Effector CD4-positive, alpha-beta T cell (primary cell): Measurements from ENCODE around the gene CNTN6. TPM values are rescaled to one million over a fixed set of nuclear protein-coding genes. Genes with fewer than 3 reads are reported as not detected.

Source experiments
- DNase-seq: peaks from one replicate; pipeline ENCODE4 v3.0.0-alpha.2; 2020
- total RNA-seq: gene quantifications from one replicate; lab custom pipeline; 2026; lab: John Stamatoyannopoulos, UW

The CNTN6 gene
- not detected for total RNA-seq

DNA sequence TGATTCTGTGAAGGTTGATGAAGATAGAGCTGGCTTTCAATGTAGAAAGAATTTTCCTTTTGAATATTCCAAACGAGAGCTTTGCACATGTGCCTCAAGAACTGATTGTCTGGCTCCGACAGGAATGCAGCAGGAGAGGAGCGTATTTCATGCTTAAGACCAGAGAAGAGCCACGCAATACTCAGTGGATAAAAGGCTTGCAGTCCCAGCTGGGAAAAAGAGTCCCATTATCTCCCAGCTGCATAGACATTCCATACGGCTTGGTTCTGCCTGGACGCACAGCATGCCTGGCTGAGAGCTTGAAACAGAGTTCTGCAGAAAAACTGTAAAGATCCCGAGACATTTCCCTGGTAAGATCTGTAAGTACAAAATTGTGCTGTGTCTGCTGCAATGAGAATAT, at the start of gene CNTN6:
Gene CNTN6, plus strand, starts transcription at position 254 of the 400 bp plus-strand sequence. CDS start 54,985 bp downstream, outside the sequence.
- DNase-seq = no peak

DNA sequence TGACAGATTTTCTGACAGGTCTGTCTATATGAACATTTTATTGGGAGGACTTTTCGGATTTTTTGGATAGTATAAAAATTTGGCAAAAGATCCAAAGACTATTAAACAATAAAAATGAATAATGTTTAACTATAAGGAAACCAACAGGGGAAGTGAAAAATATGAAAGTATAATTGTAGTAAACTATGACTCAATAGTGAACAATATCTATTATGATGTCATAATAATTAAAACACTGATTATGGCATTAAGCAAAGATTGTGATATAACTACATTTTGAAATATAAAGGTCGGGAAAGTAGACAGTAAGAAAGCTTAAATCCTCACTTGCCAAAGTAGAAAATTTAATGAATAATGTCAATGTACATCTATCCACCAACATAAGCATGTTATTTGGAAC, 44.3 kb upstream of the CNTN6 start:
- DNase-seq = no peak

DNA sequence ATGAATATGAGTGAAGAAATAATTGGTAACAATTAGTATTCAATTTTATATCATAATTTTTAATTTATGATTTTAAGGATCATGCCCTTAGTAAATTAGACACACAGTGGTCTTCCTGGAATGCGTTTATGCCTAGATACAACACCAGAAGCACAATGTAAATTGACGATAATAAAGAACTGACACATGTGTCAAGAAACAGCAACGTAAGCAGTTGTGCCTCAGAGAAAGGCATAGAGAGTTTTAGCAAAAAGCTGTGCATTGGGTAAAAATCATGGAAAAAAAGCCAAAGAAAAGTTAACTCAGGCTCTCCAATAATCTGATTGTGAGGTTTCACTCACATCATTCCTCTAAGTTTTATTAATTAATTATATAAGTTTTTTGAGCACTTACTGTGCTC, 37.0 kb upstream of the CNTN6 start:
- DNase-seq = no peak

- DNase-seq = no peak
Measured at GRCh38 chr3:1056744-1057143, 36.1 kb upstream of the CNTN6 start.

GRCh38 chr3:1057436-1057835, 35.4 kb upstream of the CNTN6 start:
- DNase-seq = no peak

DNA sequence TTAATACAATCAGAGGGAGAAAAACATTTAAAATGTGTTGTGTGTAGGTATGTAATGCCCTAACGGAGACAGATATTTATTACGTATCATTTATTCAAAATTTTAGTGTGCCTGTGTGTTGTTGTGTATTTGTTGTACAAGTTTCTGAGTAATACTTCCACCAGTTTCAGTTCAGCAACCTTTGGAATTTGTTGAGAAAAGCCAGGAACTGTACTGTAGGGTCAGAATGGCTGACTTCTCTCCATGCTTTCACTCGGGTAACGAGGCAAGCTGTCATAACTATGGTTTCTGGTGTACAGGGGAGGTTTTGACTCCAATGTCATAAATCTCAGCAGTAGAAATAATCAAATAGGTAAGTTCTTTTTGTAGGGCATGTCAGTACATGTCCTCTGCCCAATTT, 23.8 kb upstream of the CNTN6 start:
- DNase-seq = no peak

DNA sequence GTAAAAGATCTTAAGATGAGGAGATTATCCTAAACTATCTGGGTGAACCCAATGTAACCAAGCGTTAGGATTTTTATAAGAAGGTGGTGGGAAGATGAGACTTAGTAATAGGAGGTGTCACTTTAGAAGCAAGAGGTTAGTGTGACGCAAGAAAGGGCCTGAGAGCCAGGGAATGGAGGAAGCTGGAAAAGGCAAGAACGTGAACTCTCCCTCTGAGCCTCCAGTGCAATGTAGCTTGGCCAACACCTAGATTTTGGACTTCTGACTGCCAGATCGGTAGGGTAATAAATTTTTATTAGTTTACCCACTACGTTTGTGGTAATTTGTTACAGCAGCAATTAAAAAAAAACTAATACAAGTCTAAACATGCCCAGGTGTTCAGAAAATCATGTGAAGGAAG, 20.8 kb upstream of the CNTN6 start:
- DNase-seq = no peak

DNA sequence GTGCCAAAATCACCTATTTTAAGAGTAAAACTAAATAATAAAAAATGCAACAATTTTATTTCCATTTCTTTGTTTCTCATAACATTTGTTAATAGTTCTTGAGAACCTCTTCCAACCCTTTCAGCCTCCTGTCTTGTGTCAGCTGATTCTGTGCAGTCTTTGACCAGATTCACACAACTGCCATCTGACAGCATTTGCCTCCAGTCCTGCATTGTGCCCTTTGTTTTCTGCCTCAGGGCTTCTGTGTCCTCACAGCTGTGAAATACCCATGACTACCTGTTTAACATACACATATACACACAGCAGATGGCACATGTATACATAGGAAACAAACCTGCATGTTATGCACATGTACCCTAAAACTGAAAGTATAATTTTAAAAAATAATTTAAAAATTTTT, 13.2 kb upstream of the CNTN6 start:
- DNase-seq = no peak

- no peak for DNase-seq
Measured at GRCh38 chr3:1082108-1082507, 10.7 kb upstream of the CNTN6 start.

- DNase-seq = no peak
Measured at GRCh38 chr3:1087066-1087560, 5.7 kb upstream of the CNTN6 start.

- DNase-seq = no peak
Measured at GRCh38 chr3:1088503-1088902, 4.3 kb upstream of the CNTN6 start.

DNA sequence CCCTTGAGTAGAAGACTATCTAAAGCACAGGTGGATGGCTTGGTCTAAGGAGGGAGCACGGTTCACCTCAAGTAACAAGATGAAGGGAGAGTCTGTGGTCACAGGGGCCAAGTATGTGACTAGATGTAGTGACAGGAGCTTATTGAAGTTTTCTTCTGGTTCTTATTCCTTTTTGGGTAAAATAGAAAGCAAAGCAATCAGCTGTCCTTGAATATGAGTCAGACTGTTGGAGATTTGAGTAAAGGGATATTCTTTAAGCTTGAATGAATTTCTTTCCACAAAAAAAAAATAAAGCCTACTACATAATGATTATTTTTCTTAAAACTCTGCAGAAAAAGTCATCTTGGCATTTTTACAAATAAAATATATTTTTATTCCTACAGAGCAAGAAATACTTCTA, 1.5 kb upstream of the CNTN6 start:
- DNase-seq = no peak

DNA sequence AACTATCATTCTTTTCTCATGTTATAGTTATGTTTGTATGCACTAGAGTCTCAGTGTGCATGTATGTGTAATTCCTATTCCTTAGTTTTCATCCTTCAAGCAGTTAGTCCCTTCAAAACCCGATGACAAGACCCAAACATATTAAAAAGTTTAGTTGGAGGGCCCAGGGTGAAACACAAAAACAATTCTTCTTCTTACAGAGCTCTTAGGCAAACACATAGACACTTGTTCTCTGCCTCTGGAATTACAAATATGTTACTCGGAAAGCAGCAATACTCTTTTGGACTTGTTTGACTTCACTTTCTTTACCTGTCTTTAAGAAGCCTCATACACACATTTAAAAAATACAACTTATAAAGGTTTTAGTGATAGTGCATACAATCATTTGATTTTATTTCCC, 763 bp upstream of the CNTN6 start:
- DNase-seq = no peak

DNA sequence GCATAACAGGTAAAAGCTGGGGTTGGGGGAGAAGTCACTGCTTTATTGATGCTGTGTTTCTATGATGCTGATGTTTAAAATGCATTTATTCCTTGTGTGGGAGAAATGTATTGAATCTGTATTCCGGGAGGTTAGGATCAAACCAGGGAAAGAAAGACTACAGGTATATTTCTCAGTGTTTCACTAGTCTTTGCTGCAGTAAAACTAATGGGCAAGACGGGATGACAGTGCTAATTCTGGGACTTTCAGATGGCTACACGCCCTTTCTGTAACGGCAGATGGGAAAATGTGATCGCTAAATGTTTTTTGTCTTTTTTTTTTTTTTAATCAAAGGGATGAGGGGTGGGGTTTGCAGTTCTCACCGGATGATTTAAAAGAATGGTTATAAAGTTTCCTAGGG, 393 bp downstream of the CNTN6 start:
- DNase-seq = no peak

DNA sequence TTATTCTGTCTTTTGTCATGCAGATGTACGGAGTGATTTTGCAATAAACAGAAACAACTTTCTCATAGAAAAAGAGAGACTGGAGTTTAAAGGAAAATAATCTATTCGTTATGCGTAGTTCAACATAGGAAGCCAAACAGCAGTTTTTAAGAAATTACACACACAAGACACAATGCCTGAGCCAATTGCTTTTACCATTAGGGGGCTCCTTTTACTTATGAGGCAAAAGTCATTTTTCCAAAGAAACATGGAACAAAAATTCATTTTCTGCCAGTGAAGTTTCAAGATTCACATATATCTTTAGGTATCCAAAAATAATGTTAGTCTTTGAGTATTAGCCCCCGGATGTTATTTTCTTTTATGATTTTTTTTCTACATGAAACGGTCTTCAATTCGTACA, 10.7 kb downstream of the CNTN6 start:
- DNase-seq = no peak

- no peak for DNase-seq
Measured at GRCh38 chr3:1117843-1118473, 25.1 kb downstream of the CNTN6 start.

GRCh38 chr3:1131166-1131565, 38.3 kb downstream of the CNTN6 start:
- DNase-seq = no peak

- DNase-seq = no peak
Measured at GRCh38 chr3:1135194-1135593, 42.4 kb downstream of the CNTN6 start.

DNA sequence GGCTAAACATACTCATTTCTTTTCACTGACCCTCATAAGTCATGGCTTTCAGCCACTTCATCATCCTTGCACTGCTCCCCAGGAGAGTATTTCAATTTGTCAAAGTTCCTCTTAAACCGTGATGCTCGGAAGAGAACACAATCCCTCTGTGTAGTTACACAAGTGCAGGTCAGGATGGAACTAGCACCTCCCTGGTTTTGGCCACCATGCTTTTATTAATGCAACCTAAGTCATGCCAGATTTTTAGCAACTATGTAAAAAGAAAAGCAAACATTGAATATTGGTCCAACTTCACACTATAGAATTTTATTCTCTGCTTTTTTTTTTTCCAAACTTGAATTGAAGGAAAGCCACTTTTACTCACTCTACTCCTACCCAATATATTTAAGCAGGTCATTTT, 45.2 kb downstream of the CNTN6 start:
- DNase-seq = no peak

DNA sequence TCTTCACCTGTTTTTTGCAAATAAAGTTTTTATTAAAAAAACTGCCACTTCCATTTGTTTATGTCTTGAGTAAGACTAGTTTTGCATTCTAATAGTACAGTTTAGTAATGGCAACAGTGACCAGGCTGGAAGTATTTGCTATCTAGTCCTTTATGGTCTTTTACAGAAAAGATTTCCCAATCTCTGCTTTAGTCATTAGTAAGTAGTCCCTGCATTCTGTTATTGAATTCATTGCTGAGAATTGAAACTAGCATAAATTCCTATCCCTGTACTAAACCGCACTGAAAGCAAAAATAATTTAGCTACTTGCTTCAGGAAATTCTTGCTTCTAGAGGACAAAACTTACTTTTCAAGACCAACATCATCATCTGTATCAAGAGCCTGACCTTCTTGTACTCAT, 46.2 kb downstream of the CNTN6 start:
- no peak for DNase-seq

- no peak for DNase-seq
Measured at GRCh38 chr3:1147326-1147725, 54.5 kb downstream of the CNTN6 start.

- no peak for DNase-seq
Measured at GRCh38 chr3:1147819-1148218, 55.0 kb downstream of the CNTN6 start.

GRCh38 chr3:1164101-1164500, 71.3 kb downstream of the CNTN6 start:
- DNase-seq = no peak

GRCh38 chr3:1171320-1171719, 78.5 kb downstream of the CNTN6 start:
- DNase-seq = no peak

- no peak for DNase-seq
Measured at GRCh38 chr3:1172644-1173043, 79.8 kb downstream of the CNTN6 start.
